T-helper 1 cell (primary cell): ENCODE results near the gene PLCG2.
A peak's percentile ranks its signal among the peaks of the same experiment; 100 is the strongest.

Source experiments
- DNase-seq, 5 donors: peaks; one replicate each; pipeline ENCODE4 v3.0.0-alpha.2; 2012 to 2020

The PLCG2 gene

DNA sequence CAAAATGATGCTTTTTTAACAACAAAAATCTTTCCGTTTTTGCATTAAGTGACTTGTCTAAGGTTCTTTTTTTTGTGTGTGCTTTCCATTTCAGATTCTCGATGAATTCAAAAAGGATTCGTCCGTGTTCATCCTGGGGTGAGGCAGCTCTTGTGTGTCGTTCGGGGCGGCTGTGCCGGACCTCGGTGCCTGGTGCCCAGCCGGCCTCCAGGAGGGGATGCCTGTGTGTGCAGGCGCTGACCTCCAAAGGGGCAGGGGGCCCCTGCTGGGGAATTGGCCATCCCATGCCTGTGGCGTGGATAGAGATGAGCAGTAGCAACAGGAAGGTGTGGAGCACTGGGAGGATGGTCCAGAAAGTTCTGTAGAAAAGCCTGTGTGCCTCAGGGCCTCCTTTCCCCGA lies 101.7 kb downstream of the PLCG2 start:
- DNase-seq: no peak

- no peak for DNase-seq
These were observed 102.1 kb downstream of the PLCG2 start for GRCh38 chr16:81881228-81881627.

DNA sequence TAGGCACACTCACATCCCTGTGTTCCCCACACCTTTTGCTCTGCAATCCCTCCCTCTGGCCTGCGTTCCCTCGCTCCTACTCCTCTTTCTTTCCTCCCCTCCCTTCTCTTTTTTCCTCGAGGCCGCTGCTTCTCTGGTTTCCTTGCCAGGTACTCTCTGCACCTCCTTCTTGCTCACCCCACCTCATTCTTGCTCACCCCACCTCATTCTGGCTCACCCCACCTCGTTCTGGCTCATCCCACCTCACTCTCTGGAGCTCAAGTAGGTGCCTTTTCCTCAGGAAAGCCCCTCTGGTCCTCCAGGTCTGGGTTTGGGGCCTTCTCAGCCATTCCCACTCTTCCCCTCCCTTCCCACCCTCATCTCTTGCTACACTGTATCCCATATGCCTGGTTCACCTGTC lies 103.5 kb downstream of the PLCG2 start:
- DNase-seq: no peak

DNA sequence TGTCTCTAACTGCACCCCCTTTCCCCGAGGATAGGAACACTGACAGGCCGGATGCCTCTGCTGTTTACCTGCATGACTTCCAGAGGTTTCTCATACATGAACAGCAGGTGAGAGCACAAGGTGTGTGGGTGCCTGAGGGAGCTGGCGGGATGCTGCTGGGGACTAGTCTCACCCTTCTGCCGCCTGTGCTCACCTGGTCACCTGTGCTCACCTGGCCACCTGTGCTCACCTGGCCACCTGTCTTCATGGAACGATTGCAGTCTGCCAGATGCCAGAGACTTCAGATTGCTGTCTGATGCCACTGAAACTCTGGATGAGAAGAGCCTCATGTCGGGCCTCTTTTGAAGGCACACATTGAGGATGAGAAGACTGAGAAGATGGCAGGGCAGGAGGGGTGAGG lies 104.1 kb downstream of the PLCG2 start:
- no peak for DNase-seq

GRCh38 chr16:81885976-81886586 lies 107.0 kb downstream of the PLCG2 start:
- peak in 2 of 5 donors; percentile 4 to 12 for DNase-seq

DNA sequence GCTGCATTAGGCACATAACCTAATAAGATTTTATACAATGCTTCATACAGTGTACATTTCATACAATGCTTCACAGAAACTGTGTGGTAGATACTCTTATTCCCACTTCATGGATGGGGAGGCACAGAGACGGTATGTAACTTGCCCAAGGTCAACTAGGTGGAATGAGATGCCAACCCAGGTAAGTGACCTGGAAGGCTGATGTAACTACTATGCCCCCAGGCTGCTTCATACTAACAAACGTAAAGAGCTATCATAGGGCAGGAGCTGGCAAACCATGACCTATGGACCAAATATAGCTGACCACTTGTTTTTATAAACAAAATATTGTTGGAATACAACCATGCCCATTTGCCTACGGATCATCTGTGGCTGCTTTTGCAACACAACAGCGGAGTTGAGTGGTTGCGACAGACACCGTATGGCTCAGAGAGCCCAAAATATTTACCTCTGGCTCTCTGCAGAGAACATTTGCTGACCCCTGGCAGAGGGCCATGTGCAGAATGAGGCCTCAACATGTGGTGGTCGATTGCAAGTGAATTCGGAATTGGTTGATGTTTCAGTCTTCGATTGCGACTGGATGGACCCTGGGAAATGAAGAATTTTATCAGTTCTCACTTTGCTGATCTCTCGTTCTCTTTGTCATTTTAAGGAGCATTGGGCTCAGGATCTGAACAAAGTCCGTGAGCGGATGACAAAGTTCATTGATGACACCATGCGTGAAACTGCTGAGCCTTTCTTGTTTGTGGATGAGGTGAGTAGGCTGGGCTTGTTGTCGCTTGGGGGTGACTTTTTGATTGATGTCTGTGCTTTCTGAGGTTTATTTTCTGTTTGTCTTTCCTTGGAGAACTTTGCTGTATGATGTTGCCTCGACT lies 109.7 kb downstream of the PLCG2 start:
- no peak for DNase-seq

DNA sequence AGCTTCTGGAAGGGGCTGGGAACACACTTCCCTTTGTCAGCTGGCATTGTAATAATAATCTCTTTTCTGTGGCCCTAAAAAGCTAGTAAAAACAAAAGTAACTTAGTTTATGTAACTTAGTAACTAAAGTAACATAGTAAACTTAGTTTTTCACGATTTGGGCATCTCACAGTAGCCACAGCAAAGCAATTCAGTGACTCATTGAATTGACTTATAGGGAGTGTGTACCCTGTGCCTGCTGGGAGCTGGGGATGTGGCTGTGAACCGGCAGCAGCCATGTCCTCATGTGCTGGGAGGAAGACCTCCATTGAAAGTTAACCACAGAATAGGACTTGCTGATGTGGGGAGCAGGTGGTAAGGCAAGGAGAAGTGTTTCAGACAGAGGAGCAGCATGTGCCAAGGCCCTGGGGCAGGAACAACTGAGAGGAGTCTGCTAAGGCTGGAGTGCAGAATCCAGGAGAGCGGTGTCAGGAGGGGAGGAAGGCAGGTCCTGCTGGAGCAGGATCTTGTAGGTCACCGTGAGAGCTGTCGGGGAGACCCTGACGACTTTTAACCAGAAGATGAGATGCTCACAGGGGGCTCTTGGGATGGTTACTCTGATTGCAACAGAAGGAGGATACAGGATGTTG lies 112.8 kb downstream of the PLCG2 start:
- no peak for DNase-seq

GRCh38 chr16:81894592-81894991 lies 115.5 kb downstream of the PLCG2 start:
- no peak for DNase-seq

DNA sequence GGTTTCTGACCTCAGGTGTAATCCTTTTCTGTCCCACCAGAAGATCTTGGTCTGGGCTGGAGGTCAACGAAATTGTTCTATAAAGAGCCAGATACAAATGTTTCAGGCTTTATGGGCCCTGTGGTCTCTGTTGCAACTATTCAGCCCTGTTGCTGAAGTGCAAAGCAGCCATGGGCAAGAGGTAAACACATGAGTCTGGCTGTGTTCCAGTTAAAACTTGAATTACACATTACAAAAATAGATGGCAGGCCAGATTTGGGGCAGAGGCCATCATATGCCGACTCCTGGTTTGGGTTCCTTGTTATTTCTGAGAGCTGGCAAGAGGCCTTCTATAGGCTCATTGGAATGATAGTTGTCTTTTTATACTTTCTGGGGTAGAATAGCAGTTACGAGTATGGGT lies 117.8 kb downstream of the PLCG2 start:
- DNase-seq: no peak

- DNase-seq: no peak
These were observed 120.5 kb downstream of the PLCG2 start for GRCh38 chr16:81899601-81900000.

- DNase-seq: no peak
These were observed 120.9 kb downstream of the PLCG2 start for GRCh38 chr16:81900014-81900413.

DNA sequence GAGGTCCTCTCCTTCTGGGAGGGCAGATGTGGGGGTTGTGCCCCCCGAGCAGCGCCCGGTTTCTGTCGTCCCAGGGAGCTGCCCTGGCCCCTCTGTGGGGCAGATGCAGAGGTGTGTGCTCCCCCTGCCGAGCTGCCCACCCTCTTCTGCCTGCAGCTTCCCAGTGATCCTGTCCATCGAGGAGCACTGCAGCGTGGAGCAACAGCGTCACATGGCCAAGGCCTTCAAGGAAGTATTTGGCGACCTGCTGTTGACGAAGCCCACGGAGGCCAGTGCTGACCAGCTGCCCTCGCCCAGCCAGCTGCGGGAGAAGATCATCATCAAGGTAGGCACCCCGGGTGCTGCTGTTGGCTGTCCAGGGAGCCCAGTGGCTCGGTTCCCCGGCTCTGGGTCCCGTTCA lies 121.4 kb downstream of the PLCG2 start:
- no peak for DNase-seq

DNA sequence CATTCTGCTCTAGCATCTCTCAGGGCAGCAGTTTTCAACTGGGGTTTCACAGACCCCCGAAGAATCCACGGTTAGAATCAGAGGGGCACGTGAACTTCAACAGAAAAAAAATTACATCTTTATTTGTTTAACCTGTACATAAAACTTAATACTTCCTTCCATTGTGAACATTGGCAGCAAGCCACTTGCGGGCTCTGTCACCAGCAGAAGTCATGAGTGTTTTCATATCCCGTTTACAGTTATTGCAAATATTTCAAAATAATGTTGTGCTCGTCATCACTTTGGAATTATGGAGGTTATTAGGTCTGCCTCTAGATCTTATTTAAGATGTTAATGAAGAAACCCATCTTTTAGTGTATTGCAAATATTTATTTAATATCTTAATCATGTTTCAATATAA lies 122.4 kb downstream of the PLCG2 start:
- no peak for DNase-seq

DNA sequence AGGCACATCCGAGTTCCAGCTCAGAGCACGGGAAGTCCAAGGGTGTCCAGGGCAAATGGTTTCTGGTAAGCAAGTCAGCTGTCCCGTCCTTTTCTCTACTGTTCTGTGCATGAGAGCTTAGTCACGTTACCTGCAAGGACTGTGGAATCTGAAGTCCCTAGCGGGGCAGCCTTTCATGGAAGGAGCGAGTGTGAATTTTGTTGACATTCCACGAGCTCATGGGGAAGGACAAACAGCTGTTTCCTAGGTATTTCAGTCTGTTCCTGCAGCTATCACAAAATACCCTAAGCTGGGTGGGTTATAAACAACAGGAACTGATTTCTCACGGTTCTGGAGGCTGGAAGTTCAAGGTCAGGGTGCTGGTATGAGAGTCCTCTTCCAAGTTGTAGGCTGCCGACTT lies 122.9 kb downstream of the PLCG2 start:
- no peak for DNase-seq

DNA sequence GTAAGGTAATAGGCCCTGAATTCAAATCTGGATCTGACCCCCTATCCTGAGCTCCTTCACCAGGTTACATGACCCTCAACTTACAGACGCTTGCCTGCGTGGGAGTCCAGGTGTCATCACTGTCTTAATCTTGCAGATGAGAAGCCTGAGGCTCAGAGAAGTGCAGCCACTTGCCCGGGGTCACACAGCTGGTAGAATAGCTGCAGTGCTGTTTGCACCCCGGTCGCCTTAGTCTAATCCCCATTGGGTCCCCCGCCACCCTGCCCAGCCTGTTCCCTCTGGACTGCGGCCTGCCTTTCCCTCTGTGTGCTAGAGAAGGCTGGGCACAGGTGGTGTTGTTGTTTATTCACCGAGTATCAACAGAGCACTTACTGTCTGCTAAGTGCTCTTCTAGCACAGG lies 125.2 kb downstream of the PLCG2 start:
- DNase-seq: no peak

DNA sequence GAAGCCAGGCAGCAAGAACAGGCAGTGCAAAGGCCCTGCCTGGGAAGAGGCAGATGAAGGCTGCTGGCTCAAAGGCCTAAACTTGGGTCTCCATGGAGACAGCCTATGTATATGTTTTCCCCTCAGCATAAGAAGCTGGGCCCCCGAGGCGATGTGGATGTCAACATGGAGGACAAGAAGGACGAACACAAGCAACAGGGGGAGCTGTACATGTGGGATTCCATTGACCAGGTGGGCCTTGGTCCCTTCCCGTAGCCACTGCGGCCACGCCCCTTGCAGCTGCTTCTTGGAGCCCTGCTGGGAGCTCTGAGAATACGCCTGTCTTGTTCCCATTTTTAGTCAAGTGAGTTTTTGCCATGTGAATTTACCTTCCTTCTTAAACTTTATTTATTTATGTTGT lies 126.2 kb downstream of the PLCG2 start:
- no peak for DNase-seq

DNA sequence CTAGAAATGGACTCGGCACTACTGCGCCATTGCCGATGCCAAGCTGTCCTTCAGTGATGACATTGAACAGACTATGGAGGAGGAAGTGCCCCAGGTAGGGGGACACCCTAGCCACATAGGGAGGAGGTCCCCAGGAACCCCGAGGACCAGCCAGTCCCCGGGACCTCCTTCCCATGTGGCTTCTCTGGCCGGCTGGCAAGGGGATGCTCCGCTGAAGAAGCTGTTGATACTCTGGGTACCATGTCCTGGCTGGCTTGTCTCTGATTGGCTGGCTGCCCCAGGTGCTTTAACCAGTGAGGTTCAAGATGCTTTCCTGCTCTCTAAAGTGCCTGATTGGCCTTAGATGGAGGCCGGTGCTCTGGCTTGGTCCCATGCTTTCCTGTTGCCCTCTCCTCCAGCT lies 128.6 kb downstream of the PLCG2 start:
- no peak for DNase-seq

- DNase-seq: no peak
These were observed 129.6 kb downstream of the PLCG2 start for GRCh38 chr16:81908466-81909262.

DNA sequence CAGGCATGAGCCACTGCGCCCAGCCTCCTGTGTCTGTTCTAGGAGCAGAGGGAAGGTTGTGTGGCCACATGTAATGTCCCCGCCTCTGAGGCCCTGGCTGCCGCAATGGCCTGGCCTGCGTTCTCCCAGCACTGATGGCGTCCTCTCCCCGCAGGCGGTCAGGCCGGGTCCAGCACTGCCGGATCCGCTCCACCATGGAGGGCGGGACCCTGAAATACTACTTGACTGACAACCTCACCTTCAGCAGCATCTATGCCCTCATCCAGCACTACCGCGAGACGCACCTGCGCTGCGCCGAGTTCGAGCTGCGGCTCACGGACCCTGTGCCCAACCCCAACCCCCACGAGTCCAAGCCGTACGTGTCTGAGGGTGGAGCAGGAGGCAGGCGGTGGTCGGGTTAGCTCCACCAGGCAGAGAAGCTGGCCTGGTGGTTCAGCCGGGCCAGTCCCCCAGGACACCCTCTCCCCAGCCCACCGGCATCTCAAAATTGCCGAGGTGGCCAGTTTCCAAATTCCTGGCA lies 131.3 kb downstream of the PLCG2 start:
- no peak for DNase-seq

- no peak for DNase-seq
These were observed 133.3 kb downstream of the PLCG2 start for GRCh38 chr16:81912395-81912794.

DNA sequence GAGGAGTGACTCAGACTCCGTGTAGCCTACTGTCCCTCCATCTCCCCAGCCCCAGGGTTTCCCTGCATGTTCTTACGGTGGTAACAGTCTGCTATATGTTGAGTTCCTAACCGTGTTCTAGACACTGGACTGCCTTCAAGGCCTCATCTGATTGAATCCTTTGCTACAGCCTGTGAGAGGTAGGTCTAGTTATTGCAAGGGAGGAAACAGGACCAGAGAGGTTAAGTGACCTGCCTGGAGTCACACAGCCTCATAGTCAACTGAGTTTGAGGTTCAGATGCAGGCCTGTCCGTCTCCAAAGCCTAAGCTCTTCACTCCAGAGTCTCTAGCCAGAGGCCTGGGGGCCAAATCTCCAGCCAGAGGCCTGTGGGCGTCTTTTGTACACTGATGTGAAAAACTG lies 134.1 kb downstream of the PLCG2 start:
- DNase-seq: no peak

DNA sequence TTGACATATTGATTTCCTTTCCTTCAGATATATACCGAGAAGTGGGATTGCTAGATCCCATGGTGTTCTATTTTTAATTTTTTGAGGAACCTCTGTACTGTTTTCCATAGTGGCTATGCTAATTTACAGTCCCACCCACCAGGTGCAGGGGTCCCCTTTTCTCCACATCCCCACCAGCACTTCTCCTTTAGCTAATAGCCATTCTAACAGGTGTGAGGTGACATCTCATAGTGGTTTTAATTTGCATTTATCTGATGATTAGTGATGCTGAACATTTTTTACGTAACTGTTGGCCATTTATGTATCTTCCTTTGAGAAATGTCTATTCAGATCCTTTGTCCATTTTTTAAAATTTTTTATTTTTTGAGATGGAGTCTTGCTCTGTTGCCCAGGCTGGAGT lies 138.3 kb downstream of the PLCG2 start:
- DNase-seq: no peak

- no peak for DNase-seq
These were observed 139.8 kb downstream of the PLCG2 start for GRCh38 chr16:81918927-81919326.
